ENCODE results near the gene BBLN. TPM values are rescaled to one million over a fixed set of nuclear protein-coding genes. Genes with fewer than 3 reads are reported as not detected.
A peak's percentile ranks its signal among the peaks of the same experiment; 100 is the strongest.

Gene BBLN
- total RNA-seq, 2 donors from 2014 or later, result 65.7 to 82.1 TPM

- Histone ChIP-seq H3K9me3 (ENCODE audit: control insufficient read depth, low read length) (no peaks in the 10 kb centered on the region), H3K9ac (ENCODE audit: extremely low read depth, low read length, poor library complexity, severe bottlenecking) (no peak overlapping the region), H3K27me3 (ENCODE audit: control insufficient read depth, insufficient read depth, low read length, poor library complexity, severe bottlenecking) (no peaks in the 10 kb centered on the region), H3K4me3 (ENCODE audit: low read length) (peak overlapping the region; percentile 95), H3K36me3 (ENCODE audit: control insufficient read depth, insufficient read depth, low read length) (peaks cover 35% of the 10 kb centered on the region), H3K27ac (ENCODE audit: low read depth, low read length) (no peak overlapping the region), H3K4me1 (ENCODE audit: control insufficient read depth, insufficient read depth, low read length) (no peaks in the 10 kb centered on the region)
- Mint-ChIP-seq H3K4me3 (peak overlapping the region; percentile 71), H3K4me1 (peaks cover 6% of the 10 kb centered on the region), H3K27me3 (ENCODE audit: insufficient read depth) (no peaks in the 10 kb centered on the region), H3K27ac (peak overlapping the region; percentile 10), H3K36me3 (ENCODE audit: low read depth) (peaks cover 28% of the 10 kb centered on the region), H3K9me3 (no peaks in the 10 kb centered on the region)
- TF ChIP-seq, protein P1, sequence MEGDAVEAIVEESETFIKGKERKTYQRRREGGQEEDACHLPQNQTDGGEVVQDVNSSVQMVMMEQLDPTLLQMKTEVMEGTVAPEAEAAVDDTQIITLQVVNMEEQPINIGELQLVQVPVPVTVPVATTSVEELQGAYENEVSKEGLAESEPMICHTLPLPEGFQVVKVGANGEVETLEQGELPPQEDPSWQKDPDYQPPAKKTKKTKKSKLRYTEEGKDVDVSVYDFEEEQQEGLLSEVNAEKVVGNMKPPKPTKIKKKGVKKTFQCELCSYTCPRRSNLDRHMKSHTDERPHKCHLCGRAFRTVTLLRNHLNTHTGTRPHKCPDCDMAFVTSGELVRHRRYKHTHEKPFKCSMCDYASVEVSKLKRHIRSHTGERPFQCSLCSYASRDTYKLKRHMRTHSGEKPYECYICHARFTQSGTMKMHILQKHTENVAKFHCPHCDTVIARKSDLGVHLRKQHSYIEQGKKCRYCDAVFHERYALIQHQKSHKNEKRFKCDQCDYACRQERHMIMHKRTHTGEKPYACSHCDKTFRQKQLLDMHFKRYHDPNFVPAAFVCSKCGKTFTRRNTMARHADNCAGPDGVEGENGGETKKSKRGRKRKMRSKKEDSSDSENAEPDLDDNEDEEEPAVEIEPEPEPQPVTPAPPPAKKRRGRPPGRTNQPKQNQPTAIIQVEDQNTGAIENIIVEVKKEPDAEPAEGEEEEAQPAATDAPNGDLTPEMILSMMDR (conservative IDR thresholded peaks at IDR 0.05), result no peak
- 86 to 93% methylated on average over 12 to 13 of the region's 13 CpGs for WGBS, 2 experiments (ENCODE audit: insufficient coverage in 1 of 2, insufficient read length in 1 of 2)
- peak; percentile 36 for DNase-seq
Measured at GRCh38 chr9:128161215-128161902, 1.3 kb downstream of the BBLN start.

DNA sequence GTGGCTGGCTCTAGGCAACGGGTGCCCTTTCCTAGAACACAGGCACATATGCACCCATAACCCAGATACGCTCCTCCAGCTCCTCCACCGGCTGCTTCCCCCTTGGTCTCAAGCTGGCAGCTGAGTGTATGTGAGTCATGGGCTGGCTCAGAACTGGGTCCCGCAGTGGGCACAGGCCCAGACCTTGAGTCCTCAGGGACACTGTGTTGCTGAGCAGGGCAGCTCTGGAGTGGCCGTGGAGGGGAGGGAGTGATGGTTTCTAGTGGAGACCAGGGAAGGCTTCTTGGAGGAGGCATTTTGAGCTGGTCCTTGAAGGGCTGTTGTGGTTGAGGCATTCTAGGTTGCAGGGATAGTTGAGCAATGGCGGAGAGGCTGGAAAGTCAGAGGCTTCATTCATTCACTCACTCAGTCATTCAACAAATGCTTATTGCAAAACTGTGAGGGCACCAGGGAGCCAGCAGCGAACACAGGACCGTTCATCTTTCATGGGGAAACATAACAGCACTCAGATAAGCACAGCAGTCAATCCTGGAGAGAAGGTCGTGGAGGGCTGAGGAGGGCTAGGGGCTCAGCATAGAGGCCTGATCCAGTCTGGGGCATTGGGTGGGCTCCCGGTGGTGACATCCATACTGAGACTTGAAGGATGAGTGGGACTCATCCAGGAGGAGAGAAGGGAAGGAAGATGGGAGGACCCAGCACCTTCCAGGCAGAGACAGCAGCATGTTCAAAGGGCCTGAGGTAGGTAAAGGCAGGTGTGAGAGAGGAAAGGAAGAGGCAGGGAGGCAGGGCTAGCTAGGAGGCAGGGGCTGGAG lies 2.4 kb downstream of the BBLN start:
- Mint-ChIP-seq H3K4me3 (no peak overlapping the region), H3K9me3 (no peaks in the 10 kb centered on the region), H3K36me3 (ENCODE audit: low read depth) (peaks cover 37% of the 10 kb centered on the region), H3K27me3 (ENCODE audit: insufficient read depth) (no peaks in the 10 kb centered on the region), H3K27ac (no peak overlapping the region), H3K4me1 (peaks cover 6% of the 10 kb centered on the region)
- H3K36me3 ChIP-seq (ENCODE audit: control insufficient read depth, insufficient read depth, low read length), result peaks cover 45% of the 10 kb centered on the region
- H3K27me3 ChIP-seq (ENCODE audit: control insufficient read depth, insufficient read depth, low read length, poor library complexity, severe bottlenecking), result no peaks in the 10 kb centered on the region
- no peak overlapping the region for H3K4me3 ChIP-seq (ENCODE audit: low read length)
- no peak overlapping the region for H3K9ac ChIP-seq (ENCODE audit: extremely low read depth, low read length, poor library complexity, severe bottlenecking)
- no peaks in the 10 kb centered on the region for H3K9me3 ChIP-seq (ENCODE audit: control insufficient read depth, low read length)
- DNase-seq, result peak; percentile 38
- WGBS, 2 experiments (ENCODE audit: insufficient coverage in 1 of 2, insufficient read length in 1 of 2), result 87 to 92% methylated on average over 5 to 10 of the region's 10 CpGs
- no peak overlapping the region for H3K27ac ChIP-seq (ENCODE audit: low read depth, low read length)
- TF ChIP-seq, protein P1 (conservative IDR thresholded peaks at IDR 0.05), result no peak
- no peaks in the 10 kb centered on the region for H3K4me1 ChIP-seq (ENCODE audit: control insufficient read depth, insufficient read depth, low read length)

DNA sequence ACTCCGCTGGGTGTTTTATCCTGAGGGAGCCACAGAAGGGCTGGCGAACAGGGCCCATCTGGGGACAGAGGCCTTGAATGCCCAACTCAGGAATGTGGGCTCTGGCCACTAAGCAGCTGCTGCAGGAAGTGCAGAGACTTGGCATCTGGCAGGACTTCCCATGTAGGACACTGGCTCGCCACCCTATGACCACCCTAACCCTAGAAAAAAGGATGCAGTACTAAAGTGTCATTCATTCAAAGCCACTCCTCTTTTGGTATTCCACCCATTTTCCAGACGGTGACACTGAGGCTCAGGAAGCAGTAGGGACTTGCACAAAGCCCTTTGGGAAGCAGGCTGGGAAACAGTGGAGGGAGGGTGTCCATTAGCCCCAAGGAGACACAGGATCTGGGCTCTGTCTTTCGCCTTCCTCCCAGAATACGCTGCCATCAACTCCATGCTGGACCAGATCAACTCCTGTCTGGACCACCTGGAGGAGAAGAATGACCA lies 3.0 kb downstream of the BBLN start:
- H3K4me1 ChIP-seq (ENCODE audit: control insufficient read depth, insufficient read depth, low read length), result no peaks in the 10 kb centered on the region
- 92 to 95% methylated on average over 3 to 6 of the region's 6 CpGs for whole genome bisulfite sequencing, 2 experiments (ENCODE audit: insufficient coverage in 1 of 2, insufficient read length in 1 of 2)
- DNase-seq, result peak; percentile 38
- Mint-ChIP-seq H3K27me3 (ENCODE audit: insufficient read depth) (no peaks in the 10 kb centered on the region), H3K9me3 (no peaks in the 10 kb centered on the region), H3K4me1 (peaks cover 6% of the 10 kb centered on the region), H3K36me3 (ENCODE audit: low read depth) (peaks cover 43% of the 10 kb centered on the region), H3K4me3 (no peak overlapping the region), H3K27ac (no peak overlapping the region)
- H3K9ac ChIP-seq (ENCODE audit: extremely low read depth, low read length, poor library complexity, severe bottlenecking), result no peak overlapping the region
- TF ChIP-seq, protein P1 (conservative IDR thresholded peaks at IDR 0.05), result no peak
- no peaks in the 10 kb centered on the region for H3K9me3 ChIP-seq (ENCODE audit: control insufficient read depth, low read length)
- H3K4me3 ChIP-seq (ENCODE audit: low read length), result no peak overlapping the region
- H3K27me3 ChIP-seq (ENCODE audit: control insufficient read depth, insufficient read depth, low read length, poor library complexity, severe bottlenecking), result no peaks in the 10 kb centered on the region
- H3K36me3 ChIP-seq (ENCODE audit: control insufficient read depth, insufficient read depth, low read length), result peaks cover 51% of the 10 kb centered on the region
- no peak overlapping the region for H3K27ac ChIP-seq (ENCODE audit: low read depth, low read length)

All from endodermal cell (in vitro differentiated cells).